GM06990 (cell line): ENCODE data around the gene PARP1.
"Not testable (repeated sequence)": the region's sequence is repeated elsewhere in the genome, so short reads cannot be mapped to it uniquely, and the experiment has no call there.

ENCODE experiments used
- DNase-seq: peaks from one replicate; pipeline ENCODE4 v3.0.0-alpha.2; 2011; ENCODE audit not compliant: insufficient read length; ENCODE audit errors: extremely low read depth
- H3K27me3 ChIP-seq: replicated peaks from 2 replicates; pipeline ENCODE4 v1.6.0; 2011; ENCODE audit warnings: low read length; ENCODE audit not compliant: control insufficient read depth, insufficient read depth
- H3K36me3 ChIP-seq: 2 replicates; pipeline ENCODE4 v1.5.1; 2011; ENCODE audit warnings: low read length; ENCODE audit not compliant: control insufficient read depth, insufficient read depth
- H3K4me3 ChIP-seq: replicated peaks from 2 replicates; pipeline ENCODE4 v1.5.1; 2011; ENCODE audit warnings: low read depth, mild to moderate bottlenecking, control low read depth, low read length
- CTCF ChIP-seq: IDR thresholded peaks from 2 replicates; pipeline ENCODE4 v1.5.1; 2011; ENCODE audit warnings: low read length, control low read depth, mild to moderate bottlenecking, inconsistent platforms; ENCODE audit not compliant: insufficient read depth, poor library complexity, severe bottlenecking

PARP1 gene

GRCh38 chr1:226433341-226433720 lies 25.4 kb upstream of the PARP1 start:
- no peak for TF ChIP-seq CTCF
- no peaks in the 10 kb centered on the region for H3K36me3 ChIP-seq
- no peak overlapping the region for H3K4me3 ChIP-seq
- no peaks in the 10 kb centered on the region for H3K27me3 ChIP-seq
- no peak for DNase-seq

- Histone ChIP-seq H3K36me3 (no peaks in the 10 kb centered on the region), H3K27me3 (no peaks in the 10 kb centered on the region), H3K4me3 (no peak overlapping the region)
- TF ChIP-seq CTCF, result no peak
- DNase-seq, result no peak
Measured at GRCh38 chr1:226432586-226433340, 24.9 kb upstream of the PARP1 start.

GRCh38 chr1:226431898-226432297 lies 24.0 kb upstream of the PARP1 start:
- DNase-seq, H3K4me3 ChIP-seq, H3K27me3 ChIP-seq, H3K36me3 ChIP-seq: not testable (repeated sequence)

- H3K4me3 ChIP-seq, result no peak overlapping the region
- H3K36me3 ChIP-seq, result no peaks in the 10 kb centered on the region
- H3K27me3 ChIP-seq, result no peaks in the 10 kb centered on the region
- DNase-seq, result no peak
- TF ChIP-seq CTCF, result no peak
Measured at GRCh38 chr1:226429858-226430715, 22.2 kb upstream of the PARP1 start.

- no peak for TF ChIP-seq CTCF
- Histone ChIP-seq H3K27me3 (no peaks in the 10 kb centered on the region), H3K4me3 (no peak overlapping the region), H3K36me3 (no peaks in the 10 kb centered on the region)
- DNase-seq, result no peak
Measured at GRCh38 chr1:226428791-226429461, 21.0 kb upstream of the PARP1 start.

GRCh38 chr1:226428348-226428747 lies 20.5 kb upstream of the PARP1 start:
- DNase-seq, result no peak
- no peak for TF ChIP-seq CTCF
- no peak overlapping the region for H3K4me3 ChIP-seq

More at GRCh38 chr1:226428348-226428747, 20.5 kb upstream of the PARP1 start:
- H3K36me3 ChIP-seq, result no peaks in the 10 kb centered on the region
- H3K27me3 ChIP-seq, result no peaks in the 10 kb centered on the region
